HFFc6 (cell line): ENCODE results near the gene MEGF8. TPM values are rescaled to one million over a fixed set of nuclear protein-coding genes. Genes with fewer than 3 reads are reported as not detected.
A peak's percentile ranks its signal among the peaks of the same experiment; 100 is the strongest.

Source experiments
- DNase-seq: peaks from one replicate; pipeline ENCODE4 v3.0.0-alpha.2; 2018
- H3K27ac Mint-ChIP-seq: 2 replicates; pipeline ENCODE4 v1.8.0; 2020; ENCODE audit warnings: mild to moderate bottlenecking, mixed read lengths
- H3K27me3 Mint-ChIP-seq: 2 replicates; pipeline ENCODE4 v1.8.0; 2021; ENCODE audit warnings: mild to moderate bottlenecking, moderate library complexity, mixed read lengths; ENCODE audit not compliant: insufficient read depth
- H3K36me3 Mint-ChIP-seq: 2 replicates; pipeline ENCODE4 v1.8.0; 2021; ENCODE audit warnings: low read depth, mixed read lengths
- H3K4me1 Mint-ChIP-seq: 2 replicates; pipeline ENCODE4 v1.8.0; 2020; ENCODE audit warnings: low read depth, mixed read lengths
- H3K4me3 Mint-ChIP-seq: 2 replicates; pipeline ENCODE4 v1.8.0; 2020; ENCODE audit warnings: mild to moderate bottlenecking, moderate library complexity, mixed read lengths
- H3K9me3 Mint-ChIP-seq: 2 replicates; pipeline ENCODE4 v1.8.0; 2020; ENCODE audit warnings: mild to moderate bottlenecking, mixed read lengths
- total RNA-seq, 6 experiments: library from RNA; stranded (reverse); fragmentation: NEBNext Ultra II Directional; extraction: Animal tissue kit (Norgen Biotek cat#: 25700); gene quantifications; 2 replicates in 1 of 6; 3 replicates in 5 of 6; pipeline ENCODE4 v1.2.3, GENCODE V29; 2021
- TF ChIP-seq, protein P1 (sequence below): fragments of 200-600 bp; sonication (generic); IDR thresholded peaks from 2 replicates; pipeline ENCODE4 v1.5.0; 2021; ENCODE audit warnings: antibody characterized with exemption, mild to moderate bottlenecking

The MEGF8 gene
- total RNA-seq, 6 experiments from 2014 or later, result 17.7 to 23.6 (median 18.8) TPM

DNA sequence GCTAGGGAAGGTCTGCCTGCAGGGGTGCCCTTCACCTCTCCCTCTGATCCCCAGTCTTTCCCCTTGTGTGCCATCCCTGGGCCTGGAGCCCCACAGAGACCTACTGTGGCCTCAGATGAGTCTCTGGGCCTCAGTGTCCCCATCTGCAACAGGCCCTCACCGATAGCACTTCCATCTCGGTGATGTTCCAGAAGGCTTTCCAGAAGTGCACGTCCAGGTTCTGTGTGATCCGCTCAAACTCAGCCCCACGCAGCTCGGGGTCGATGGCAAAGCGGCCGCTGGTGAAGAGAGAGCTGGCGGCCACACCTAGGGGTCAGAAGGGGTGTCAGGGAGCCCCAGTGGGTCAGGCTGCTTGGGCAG lies 82.4 kb downstream of the MEGF8 start:
- Mint-ChIP-seq H3K4me3 (no peak overlapping the region), H3K27ac (no peak overlapping the region), H3K27me3 (peaks cover 1% of the 10 kb centered on the region; the same call in 1 of the 2 replicates), H3K9me3 (no peaks in the 10 kb centered on the region), H3K4me1 (peaks cover 9% of the 10 kb centered on the region), H3K36me3 (peaks cover 7% of the 10 kb centered on the region; the same call in 1 of the 2 replicates)
- TF ChIP-seq, protein P1, sequence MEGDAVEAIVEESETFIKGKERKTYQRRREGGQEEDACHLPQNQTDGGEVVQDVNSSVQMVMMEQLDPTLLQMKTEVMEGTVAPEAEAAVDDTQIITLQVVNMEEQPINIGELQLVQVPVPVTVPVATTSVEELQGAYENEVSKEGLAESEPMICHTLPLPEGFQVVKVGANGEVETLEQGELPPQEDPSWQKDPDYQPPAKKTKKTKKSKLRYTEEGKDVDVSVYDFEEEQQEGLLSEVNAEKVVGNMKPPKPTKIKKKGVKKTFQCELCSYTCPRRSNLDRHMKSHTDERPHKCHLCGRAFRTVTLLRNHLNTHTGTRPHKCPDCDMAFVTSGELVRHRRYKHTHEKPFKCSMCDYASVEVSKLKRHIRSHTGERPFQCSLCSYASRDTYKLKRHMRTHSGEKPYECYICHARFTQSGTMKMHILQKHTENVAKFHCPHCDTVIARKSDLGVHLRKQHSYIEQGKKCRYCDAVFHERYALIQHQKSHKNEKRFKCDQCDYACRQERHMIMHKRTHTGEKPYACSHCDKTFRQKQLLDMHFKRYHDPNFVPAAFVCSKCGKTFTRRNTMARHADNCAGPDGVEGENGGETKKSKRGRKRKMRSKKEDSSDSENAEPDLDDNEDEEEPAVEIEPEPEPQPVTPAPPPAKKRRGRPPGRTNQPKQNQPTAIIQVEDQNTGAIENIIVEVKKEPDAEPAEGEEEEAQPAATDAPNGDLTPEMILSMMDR, result no peak
- no peak for DNase-seq

DNA sequence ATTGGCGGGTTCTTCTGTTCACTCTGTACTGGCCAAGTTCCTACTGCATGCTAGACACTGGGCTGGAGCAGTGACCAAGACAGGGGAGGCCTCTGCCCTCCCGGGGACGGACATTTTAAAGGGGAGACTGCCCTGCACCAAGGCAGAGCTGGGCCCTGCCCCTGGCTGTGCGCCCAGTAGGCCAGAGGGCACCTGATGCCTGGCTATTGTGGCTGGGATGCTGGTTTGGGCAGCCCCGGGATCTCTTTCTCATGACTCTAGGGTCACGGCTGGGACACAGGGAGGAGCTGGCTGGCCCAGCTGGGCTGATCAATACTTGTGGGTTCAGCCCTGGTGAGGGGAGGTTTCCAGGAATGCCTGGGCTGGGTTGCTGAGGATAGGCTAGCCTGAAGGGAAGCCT lies 84.0 kb downstream of the MEGF8 start:
- TF ChIP-seq, protein P1, result no peak
- DNase-seq, result no peak
- peaks cover 9% of the 10 kb centered on the region for H3K4me1 Mint-ChIP-seq

DNA sequence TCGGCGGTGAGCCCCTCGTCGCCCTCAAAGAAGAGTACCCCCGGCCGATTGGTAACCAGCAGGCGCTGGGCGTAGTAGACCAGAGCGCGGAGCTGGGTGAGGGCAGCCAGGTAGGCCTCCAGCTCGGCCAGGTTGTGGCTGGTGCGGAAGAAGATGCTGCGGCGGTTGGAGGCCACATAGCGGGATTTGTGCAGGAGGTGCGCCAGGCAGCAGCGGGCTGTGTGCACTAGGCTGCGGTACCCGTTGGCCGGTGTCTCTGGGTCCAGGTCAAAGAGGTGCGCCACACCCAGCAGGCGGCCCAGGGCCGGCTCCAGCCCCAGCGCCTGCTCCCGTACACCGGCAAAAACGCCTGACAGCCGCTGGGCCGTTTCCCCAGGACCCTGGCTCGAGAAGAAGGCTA lies 84.9 kb downstream of the MEGF8 start:
- DNase-seq, result no peak
- TF ChIP-seq, protein P1, result no peak
- Mint-ChIP-seq H3K4me1 (peaks cover 9% of the 10 kb centered on the region), H3K36me3 (peaks cover 7% of the 10 kb centered on the region; the same call in 1 of the 2 replicates), H3K27me3 (no peaks in the 10 kb centered on the region), H3K9me3 (no peaks in the 10 kb centered on the region), H3K27ac (no peak overlapping the region), H3K4me3 (no peak overlapping the region)

More for the DNA sequence above, 84.0 kb downstream of the MEGF8 start:
- Mint-ChIP-seq H3K9me3 (no peaks in the 10 kb centered on the region), H3K27ac (no peak overlapping the region), H3K4me3 (no peak overlapping the region), H3K36me3 (peaks cover 7% of the 10 kb centered on the region; the same call in 1 of the 2 replicates), H3K27me3 (no peaks in the 10 kb centered on the region)

DNA sequence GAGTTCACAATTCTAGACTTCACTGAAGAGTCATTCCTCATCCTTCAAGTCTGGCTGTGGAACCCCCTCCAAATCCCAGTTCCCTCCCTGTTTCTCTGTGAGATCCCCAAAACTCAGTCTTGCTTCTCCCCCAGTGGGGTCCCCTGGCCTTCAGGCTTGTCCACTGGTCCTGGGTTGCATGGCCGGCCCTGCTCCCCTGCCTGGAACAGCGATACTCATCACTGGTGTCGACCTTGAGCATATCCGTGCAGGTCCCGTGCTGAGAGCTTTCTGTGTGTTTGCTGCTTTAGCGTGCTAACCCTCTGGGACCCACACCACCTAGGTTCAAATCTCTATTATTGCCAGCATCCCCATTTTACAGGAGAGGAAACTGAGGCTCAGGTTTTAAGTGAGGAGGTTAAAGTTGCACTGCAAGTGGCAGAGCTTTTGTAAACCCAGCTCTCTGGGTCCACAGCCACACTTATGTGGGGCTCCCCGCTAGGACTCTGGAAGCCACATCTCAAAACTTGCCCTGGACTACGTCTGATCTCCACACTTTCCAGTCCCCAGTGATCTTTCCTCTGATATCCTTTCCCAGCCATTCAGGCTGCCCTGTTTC lies 86.2 kb downstream of the MEGF8 start:
- TF ChIP-seq, protein P1, result no peak
- H3K36me3 Mint-ChIP-seq, result peaks cover 7% of the 10 kb centered on the region; the same call in 1 of the 2 replicates
- H3K27me3 Mint-ChIP-seq, result no peaks in the 10 kb centered on the region
- no peaks in the 10 kb centered on the region for H3K9me3 Mint-ChIP-seq
- peaks cover 9% of the 10 kb centered on the region for H3K4me1 Mint-ChIP-seq
- H3K27ac Mint-ChIP-seq, result no peak overlapping the region
- DNase-seq, result no peak
- H3K4me3 Mint-ChIP-seq, result no peak overlapping the region

GRCh38 chr19:42412227-42412626 lies 86.8 kb downstream of the MEGF8 start:
- Mint-ChIP-seq H3K27me3 (no peaks in the 10 kb centered on the region), H3K27ac (no peak overlapping the region), H3K36me3 (peaks cover 7% of the 10 kb centered on the region; the same call in 1 of the 2 replicates), H3K4me3 (no peak overlapping the region), H3K9me3 (no peaks in the 10 kb centered on the region), H3K4me1 (peaks cover 9% of the 10 kb centered on the region)
- DNase-seq, result peak; percentile 19
- TF ChIP-seq, protein P1, result no peak
